GM19023 (cell line): Measurements from ENCODE around the gene SUV39H2.
"Not testable (repeated sequence)": the region's sequence is repeated elsewhere in the genome, so short reads cannot be mapped to it uniquely, and the experiment has no call there.

Experiments
- ATAC-seq: cut with Tn5 transposase; IDR thresholded peaks from one replicate; pipeline ENCODE4 v1.9.1; 2021; ENCODE audit warnings: mild to moderate bottlenecking, moderate library complexity; ENCODE audit not compliant: unreplicated experiment

SUV39H2 gene

DNA sequence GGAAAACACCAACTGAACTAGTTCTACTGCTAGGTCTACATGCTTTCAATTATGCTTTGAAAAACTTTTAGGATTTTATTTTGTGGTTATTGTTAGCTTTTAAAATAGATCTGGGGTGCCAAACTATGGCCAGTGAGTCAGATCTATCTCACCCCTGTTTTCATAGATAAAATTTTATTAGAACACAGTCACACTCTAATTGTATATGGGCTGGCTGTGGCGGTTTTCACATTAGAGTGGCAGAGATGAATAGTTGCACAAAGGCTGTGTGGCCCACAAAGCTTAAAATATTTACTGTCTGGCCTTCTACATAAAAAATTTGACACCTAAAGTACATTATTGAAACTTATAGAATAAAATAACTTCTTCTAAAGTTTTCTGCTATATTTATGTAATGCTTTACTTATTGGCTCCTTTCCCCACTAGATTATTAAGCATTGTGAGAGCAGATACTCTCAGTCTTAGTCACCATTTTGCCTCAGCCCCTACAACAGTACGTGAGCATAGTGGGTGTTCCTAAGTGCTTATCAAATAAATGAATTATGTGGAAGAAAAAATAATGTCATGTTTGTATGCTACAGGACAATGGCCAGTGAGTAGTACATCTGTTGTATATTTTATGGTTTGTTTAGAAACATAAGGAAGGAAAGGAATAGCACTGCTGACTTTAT lies 5.4 kb upstream of the SUV39H2 start:
- ATAC-seq = no peak

DNA sequence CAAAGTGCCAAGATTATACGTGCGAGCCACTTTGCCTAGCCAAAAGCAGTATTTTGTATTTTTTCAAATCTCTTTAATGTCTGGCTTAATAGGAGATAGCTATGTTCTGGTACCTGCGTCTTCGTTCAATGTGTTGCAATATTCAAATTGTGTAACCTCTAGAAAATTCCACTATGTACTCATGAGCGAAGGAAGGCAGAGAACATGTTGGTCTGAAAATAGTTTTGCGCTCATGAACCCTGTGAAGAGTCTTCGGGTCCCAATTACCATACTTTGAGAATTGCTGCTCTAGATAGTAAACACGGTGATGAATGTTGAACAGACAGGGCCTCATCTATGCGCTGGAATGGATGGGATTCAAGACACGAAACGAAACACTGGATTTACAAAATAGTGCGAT lies 2.7 kb upstream of the SUV39H2 start:
- ATAC-seq = no peak

DNA sequence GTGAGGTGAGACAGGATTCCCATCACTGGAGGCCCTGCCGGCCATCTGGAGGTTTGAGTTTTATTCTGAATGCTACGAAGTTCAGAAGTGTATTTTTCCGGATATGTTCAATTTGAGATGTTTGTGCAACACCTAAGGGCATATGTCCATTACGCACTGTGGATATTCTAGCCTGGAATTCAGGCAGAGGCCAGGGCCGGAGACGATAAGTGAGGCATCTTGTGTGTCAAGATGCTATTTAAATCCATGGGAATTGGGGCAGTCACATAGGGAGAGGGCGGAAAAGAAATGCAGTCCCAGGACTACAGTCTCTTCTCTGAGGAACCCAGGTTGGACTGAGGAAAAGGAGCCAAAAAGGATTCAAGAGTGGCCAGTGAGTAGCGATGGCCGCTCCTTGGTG lies 1.9 kb upstream of the SUV39H2 start:
- no peak for ATAC-seq

DNA sequence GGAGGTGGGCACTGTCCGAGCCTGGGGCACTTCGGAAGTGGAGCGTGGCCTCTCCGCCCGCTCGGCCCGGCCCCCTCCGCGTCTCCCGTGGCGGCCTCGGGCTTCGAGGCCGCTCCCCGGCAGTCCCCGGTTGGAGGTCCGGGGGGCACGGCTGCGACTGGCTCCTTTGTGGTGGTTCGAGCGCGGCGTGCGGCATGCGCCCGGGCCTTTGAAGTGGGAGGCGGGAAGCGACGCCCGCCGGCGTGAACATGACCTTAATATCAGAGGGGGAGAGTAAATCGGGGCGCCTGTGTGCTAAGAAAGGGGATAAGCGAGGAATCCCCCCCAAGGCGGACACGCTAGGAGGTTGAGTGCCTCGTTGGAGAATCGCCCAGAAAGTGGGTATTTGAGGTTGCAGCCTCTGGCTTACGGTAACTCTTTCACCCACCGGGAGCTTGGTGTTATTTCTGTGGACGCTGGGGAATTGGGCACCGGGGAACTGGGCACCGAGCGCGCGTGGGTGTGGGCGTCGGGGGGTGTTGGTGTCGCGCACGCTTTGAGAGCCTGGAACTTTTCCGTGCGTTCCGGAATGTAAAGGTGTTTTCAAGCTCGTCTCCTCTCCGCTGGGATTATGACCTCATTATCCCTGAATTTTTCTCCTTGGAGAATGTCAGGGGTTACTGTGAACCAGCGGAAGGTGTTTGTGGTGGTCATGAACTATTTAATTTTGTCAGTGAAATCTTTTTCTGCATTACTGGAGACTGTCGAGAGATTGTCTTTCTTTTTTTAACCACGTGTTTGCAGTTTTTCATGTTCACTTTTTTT lies 660 bp downstream of the SUV39H2 start:
- peak; percentile 10 for ATAC-seq

DNA sequence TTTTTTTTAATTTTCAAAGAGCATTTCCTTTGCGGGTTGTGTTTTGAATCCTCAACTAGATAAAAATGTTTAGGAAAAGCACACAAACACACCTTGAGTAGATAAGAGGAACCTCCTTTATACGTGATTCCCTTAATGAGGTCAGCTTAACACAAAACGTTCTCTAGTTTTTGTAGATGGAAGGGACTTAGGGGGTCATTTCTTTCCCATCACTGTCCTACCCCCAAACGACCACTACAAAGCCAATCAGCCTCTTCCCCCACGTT lies 1.2 kb downstream of the SUV39H2 start:
- no peak for ATAC-seq

DNA sequence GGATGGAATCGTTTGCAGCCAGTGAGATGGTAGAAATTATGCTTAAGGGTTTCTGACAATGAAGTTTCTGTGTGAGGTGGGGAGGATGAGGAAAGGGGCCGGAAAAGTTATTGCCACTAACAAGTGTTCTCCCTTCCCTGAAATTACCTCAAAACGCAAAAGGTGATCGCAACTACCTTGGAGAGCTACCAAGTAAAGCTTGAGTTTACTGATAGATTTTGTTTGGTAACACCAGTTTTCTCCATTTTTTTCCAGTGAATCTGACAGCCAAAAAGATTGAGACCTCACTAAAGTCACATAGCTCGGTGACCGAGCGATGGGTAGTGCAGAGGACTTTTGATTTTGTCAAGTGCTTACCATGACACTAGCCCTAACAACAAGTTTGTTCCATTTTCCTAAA lies 1.6 kb downstream of the SUV39H2 start:
- ATAC-seq = no peak

DNA sequence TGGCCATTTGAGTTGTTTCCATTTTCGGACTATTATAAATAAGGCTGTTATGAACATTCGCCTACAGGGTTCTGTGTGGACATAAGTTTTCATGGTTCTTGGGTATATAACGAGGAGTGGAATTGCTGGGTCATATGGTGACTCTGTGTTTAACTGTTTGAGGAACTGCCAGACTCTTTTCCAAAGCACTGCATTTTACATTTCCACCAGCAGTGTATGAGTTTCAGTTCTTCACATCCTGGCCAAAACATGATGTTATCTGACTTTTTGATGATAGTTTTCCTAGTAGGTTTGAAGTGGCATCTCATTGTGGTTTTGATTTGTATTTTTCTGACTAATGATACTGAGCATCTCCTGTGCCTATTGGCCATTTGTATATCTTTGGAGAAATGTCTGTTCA lies 5.4 kb downstream of the SUV39H2 start:
- no peak for ATAC-seq

DNA sequence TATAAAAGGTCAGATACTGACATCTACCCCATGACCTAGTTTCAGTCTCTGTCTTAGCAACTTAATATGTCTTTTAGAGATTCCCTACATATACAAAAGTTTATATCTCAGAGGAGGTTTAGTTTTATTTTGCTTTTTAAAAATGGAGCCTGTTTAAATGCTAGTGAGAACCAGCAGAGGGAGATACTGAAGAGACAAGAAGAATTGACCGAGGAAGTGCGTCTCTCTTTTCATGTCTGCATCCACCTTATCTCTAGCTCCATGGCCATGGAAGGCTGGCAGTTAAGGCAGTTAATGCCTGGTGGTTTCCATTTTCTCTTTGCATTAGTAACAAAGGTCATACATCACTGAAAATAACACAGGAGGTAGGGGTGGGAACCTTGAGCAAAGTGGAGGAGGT lies 10.7 kb downstream of the SUV39H2 start:
- no peak for ATAC-seq

DNA sequence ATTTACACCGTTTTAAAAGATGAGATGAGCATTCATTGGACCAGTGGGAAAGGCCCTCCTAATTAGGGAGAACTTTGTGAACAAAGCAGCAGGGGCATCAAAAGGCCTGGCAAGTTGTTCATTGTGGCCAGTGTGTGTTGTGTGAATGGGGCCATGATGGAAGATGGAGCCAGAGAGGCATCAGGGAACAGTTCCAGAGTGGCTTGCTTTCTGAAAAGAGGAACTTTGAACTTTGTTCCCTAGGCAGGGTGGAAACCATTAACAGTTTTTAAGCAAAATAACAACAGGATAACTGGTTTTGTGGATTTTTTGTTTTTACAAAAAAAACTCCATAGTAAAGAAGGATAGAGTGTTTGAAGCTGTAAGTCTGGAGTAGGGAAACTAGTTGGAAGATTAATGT lies 12.5 kb downstream of the SUV39H2 start:
- no peak for ATAC-seq

DNA sequence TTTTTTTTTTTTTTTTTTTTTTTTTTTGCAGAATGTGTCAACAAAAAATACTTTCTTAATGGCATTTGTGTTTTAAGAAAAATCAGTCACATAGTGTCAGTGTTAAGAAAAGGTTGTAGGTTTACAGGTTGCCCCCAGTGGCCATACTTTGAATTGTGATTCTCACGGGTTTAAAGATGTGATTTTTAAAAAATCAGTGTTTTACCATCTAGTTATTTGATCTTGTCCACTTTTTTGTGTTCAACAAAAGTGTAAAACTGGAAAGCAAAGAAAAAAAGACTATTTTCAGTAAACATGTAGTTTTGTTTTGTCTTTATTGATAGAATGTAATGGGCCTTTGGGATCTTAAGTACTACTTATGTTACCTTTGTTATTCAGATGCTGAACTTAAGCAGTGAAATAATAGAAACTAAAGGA lies 25.7 kb downstream of the SUV39H2 start:
- no peak for ATAC-seq

DNA sequence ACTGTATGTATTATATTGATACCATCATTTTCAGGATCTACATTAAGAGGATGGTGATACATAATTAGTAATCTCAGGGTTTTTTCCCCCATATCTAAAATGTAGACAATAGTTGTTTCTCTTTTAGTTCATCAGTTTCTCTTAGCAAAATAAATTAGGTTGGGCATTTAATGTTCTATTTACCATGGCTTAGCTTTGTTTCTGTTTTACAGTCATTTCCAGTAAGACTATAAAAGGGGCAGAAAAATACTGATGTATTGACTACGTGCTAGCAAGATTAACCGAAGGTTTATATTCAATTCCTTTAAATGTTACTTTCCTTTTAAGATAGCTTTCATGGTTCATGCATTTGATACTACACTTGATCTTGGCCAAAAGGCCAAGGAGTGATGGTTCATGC lies 26.2 kb downstream of the SUV39H2 start:
- ATAC-seq = no peak

DNA sequence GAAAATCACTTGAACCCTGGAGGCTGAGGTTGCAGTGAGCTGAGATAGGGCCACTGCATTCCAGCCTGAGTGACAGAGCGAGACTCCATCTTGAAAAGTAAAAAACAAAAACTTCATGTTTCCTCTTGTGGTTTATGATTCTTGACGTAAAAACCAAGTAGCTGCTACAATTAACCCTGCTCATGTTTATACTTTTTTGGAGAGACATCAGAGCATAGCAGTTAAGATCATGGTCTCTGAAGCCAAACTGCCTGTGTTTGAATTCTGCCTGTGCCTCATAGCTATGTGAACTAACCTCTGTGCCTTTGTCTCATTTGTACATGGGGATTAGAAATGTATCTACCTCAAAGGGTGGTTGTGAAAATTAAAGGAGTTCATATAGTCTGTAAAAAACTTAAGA lies 27.2 kb downstream of the SUV39H2 start:
- ATAC-seq = no peak

DNA sequence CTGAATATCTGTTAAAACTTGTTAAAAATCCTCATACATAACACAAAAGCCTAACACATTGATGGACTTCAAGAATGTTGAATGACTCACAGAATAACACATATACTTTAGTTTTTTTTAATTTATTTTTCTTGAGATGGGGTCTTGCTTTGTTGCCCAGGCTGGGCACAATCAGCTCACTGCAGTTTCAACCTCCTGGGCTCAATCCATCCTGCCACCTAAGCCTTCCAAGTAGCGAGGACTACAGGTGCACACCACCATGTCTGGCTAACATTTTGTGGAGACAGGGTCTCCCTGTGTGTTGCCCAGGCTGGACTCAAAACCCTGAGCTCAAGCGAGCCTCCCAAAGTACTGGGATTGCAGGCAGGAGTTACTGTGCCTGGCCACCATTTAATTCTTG lies 28.1 kb downstream of the SUV39H2 start:
- ATAC-seq = no peak

DNA sequence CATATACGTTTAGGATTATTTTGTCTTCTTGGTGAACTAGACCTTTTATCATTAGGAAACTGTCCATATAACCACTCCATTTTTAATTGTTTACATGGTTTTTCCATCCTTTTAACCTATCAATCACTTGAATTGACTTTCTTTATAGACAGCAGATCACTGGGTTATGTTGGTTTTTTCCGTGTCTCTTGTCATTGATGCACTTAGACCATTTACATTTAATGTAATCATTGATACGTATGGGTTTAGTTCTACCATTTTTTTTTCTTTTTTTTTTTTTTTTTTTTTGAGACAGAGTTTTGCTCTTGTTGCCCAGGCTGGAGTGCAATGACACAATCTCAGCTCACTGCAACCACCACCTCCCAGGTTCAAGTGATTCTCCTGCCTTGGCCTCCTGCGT lies 28.9 kb downstream of the SUV39H2 start:
- ATAC-seq = not testable (repeated sequence)

DNA sequence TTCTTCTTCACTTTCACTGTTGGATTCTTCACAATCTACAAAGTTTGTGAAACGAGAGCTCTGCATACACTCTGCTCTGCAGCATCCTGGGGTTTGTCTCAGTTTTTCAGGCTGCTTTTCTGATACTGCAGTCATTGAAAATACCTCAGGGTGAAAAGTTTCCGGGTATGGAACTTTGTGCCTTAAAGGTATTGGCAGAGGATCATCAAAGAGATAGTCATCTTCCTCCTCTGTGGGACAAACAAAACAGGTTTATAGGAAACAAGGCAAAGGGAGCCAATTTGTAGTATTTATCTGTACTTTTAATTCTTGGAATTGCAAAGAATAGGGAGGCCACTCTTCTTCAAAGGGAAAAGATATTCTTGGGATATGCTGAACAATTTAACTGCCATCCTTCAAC lies 30.4 kb downstream of the SUV39H2 start:
- no peak for ATAC-seq

DNA sequence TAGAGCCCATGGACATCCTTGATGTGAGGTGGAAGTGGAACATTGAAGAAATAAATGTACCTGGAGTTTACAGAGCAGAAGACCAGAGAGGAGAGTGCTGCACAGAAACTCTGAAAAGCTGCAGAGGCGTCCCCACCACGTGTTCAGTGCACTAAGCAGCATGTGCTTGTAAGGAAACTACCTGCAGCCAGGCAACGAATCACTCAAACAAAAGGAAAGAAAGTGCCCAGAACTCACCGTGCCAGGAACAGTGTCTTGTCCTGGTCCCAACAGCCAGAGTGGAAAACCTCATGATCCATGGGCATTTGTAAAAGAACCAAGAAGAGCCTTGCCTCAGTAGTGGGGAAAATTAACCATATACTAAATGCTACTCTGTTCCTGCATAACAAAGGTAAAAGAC lies 32.3 kb downstream of the SUV39H2 start:
- no peak for ATAC-seq

DNA sequence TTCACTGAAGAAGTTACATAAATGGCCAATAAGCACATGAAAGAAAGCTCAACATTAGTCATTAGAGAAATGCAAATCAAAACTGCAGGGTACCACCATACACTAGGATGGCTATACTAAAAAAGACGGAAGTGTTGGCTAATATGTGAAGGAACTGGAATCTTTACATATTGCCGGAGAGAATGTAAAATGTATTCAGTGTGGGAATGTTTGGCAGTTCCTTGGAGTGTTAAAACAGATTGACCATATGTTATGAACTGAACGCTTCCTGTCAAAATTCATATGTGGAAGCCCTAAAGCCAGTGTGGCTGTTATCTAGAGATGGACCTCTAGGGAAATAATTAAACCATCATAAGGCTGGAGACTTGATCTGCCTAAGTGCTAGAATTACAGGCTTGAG lies 33.1 kb downstream of the SUV39H2 start:
- no peak for ATAC-seq

DNA sequence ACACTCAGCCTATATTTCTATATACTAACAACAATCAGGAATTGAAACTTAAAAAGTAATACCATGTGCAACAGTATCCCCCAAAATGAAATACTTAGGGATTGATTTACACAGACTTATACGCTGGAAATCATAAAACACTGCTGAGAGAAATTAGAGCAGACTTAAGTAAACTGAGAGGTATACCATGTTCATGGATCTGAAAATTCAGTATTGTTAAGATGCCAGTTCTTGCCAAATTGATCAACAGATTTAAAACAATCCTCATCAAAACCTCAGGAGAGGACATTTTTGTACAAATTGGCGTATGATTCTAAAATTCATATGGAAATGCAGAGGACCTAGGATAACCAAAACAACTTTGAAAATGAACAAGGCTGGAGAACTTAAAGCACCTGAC lies 37.9 kb downstream of the SUV39H2 start:
- ATAC-seq = no peak

DNA sequence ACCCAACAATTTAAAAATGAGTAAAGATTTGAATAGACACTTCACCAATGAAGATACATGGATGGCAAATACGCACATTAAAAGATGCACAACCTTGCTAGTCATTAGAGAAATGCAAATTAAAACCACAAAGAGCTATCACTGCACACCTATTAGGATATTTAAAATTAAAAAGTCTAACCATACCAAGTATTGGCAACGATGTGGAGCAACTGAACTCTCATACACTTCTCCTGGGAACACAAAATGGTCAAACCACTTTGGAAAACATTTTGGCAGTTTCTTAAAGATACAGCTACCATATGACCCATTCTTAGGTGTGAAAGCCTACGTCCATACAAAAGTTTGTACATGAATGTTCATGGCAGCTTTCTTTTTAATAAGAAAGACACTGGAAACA lies 39.2 kb downstream of the SUV39H2 start:
- ATAC-seq = no peak

DNA sequence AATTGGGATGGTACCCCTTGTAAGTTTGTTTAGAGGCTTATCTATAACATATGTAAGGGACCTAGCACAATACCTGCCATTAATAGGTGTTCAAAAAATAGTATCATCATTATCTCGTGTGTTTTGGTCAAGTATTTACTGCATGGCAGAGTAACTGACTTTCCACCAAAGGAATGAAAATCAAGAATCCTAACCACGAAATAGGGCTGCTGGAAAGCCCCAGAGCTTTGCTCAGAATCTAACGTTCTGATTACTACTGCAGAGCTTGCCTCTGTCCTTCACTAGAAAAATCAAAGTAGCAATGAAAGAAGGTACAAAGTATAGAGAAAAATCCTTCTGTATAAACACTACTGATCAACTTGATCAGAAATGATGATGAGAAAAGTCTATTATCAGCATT lies 40.3 kb downstream of the SUV39H2 start:
- ATAC-seq = no peak

DNA sequence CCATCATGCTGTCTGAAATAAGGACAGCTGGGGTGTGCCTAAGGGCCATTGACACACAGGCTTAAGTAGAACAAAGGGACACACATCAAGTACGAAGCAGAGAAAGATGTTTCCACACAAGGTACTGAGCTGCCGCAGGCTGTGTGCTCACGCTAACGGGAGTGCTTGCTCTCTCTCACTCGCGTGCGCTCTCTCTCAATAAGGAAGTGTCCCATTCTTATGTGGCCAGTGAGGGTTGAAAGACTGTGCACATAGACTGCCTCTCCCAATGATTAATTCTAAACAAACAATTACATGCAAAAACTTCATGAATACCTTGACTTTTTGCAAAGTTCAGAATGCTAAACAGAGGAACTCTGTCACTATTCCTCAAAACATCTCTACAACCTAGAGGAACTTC lies 45.3 kb downstream of the SUV39H2 start:
- no peak for ATAC-seq

DNA sequence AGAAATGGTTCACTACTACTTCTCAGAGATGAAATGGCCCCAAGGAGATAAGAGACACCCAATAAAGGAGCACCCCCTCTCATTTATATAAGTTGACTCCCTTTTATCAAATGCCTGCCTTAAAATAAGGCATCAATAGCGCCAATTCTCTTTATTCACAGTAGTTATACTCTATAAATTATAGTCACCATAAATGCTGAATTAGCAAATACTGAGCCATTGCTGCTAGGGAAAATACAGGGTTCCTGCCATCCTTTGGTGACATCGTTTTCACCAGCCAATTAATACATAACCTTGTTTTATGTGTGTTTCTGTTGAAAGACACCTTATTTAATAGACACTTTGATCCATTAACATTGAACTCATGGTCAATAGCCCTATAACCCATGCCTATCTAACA lies 46.6 kb downstream of the SUV39H2 start:
- ATAC-seq = no peak

DNA sequence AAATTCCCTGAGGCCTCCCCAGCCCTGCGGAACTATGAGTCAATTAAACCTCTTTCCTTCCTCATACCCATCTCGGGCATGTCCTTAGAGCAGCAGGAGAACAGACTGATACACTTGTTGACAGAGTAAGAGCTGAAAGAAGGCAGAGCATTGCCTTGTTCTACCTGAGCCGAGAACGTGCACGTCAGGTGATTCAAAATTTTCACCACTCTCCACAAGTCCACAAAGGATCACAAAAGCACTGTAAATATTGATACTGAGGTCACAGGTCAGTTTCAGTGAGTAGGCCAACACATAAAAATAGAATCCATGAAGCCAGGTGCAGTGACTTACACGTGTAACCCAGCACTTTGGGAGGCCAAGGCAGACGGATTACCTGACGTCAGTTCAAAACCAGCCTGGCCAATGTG lies 47.4 kb downstream of the SUV39H2 start:
- ATAC-seq = peak; percentile 13
